AG20443 (cell line): ENCODE measurements around the gene ANGPTL2.

Experiments used
- DNase-seq: peaks from one replicate; pipeline ENCODE4 v3.0.0; 2012; ENCODE audit warnings: low spot score, mixed read lengths

ANGPTL2 gene

GRCh38 chr9:127116957-127117356 is 5.5 kb downstream of the ANGPTL2 start:
- no peak for DNase-seq

- DNase-seq, result no peak
Measured at GRCh38 chr9:127116088-127116726, 6.2 kb downstream of the ANGPTL2 start.

- DNase-seq, result no peak
Measured at GRCh38 chr9:127114606-127115005, 7.8 kb downstream of the ANGPTL2 start.

GRCh38 chr9:127113191-127113972 is 9.1 kb downstream of the ANGPTL2 start:
- DNase-seq, result no peak

- peak; percentile 28 for DNase-seq
Measured at GRCh38 chr9:127112735-127113161, 9.7 kb downstream of the ANGPTL2 start.

GRCh38 chr9:127112056-127112455 is 10.4 kb downstream of the ANGPTL2 start:
- DNase-seq, result peak; percentile 21

GRCh38 chr9:127109212-127109711 is 13.2 kb downstream of the ANGPTL2 start:
- DNase-seq, result no peak

GRCh38 chr9:127107929-127108876 is 14.2 kb downstream of the ANGPTL2 start:
- DNase-seq, result no peak

GRCh38 chr9:127107171-127107928 is 15.1 kb downstream of the ANGPTL2 start:
- no peak for DNase-seq

- no peak for DNase-seq
Measured at GRCh38 chr9:127106466-127106855, 16.0 kb downstream of the ANGPTL2 start.

- DNase-seq, result no peak
Measured at GRCh38 chr9:127105805-127106465, 16.5 kb downstream of the ANGPTL2 start.

- DNase-seq, result no peak
Measured at GRCh38 chr9:127104581-127105311, 17.7 kb downstream of the ANGPTL2 start.

- DNase-seq, result no peak
Measured at GRCh38 chr9:127102788-127103187, 19.6 kb downstream of the ANGPTL2 start.

GRCh38 chr9:127102176-127102575 is 20.3 kb downstream of the ANGPTL2 start:
- no peak for DNase-seq

- DNase-seq, result no peak
Measured at GRCh38 chr9:127099664-127100063, 22.8 kb downstream of the ANGPTL2 start.

GRCh38 chr9:127098916-127099553 is 23.4 kb downstream of the ANGPTL2 start:
- peak; percentile 24 for DNase-seq

- no peak for DNase-seq
Measured at GRCh38 chr9:127097683-127098082, 24.8 kb downstream of the ANGPTL2 start.

- DNase-seq, result no peak
Measured at GRCh38 chr9:127096208-127096607, 26.2 kb downstream of the ANGPTL2 start.

GRCh38 chr9:127095411-127095810 is 27.0 kb downstream of the ANGPTL2 start:
- DNase-seq, result no peak
